ENCODE data around the gene ZC3HAV1.
A peak's percentile ranks its signal among the peaks of the same experiment; 100 is the strongest.
"Not testable (repeated sequence)": the region's sequence is repeated elsewhere in the genome, so short reads cannot be mapped to it uniquely, and the experiment has no call there.

Gene ZC3HAV1

GRCh38 chr7:139109188-139109982 is at the start of gene ZC3HAV1:
Gene ZC3HAV1 (minus strand): TSS chr7:139109720. CDS start chr7:139109331, 389 bp downstream.
- DNase-seq (ENCODE audit: low spot score): peak; percentile 95

- peak; percentile 31 for DNase-seq (ENCODE audit: low spot score)
Measured at GRCh38 chr7:139153832-139154231, 44.3 kb upstream of the ZC3HAV1 start.

- DNase-seq (ENCODE audit: low spot score): no peak
Measured at GRCh38 chr7:139152149-139152548, 42.6 kb upstream of the ZC3HAV1 start.

- no peak for DNase-seq (ENCODE audit: low spot score)
Measured at GRCh38 chr7:139139150-139139549, 29.6 kb upstream of the ZC3HAV1 start.

- peak; percentile 93 for DNase-seq (ENCODE audit: low spot score)
Measured at GRCh38 chr7:139133335-139134139, 24.0 kb upstream of the ZC3HAV1 start.

- no peak for DNase-seq (ENCODE audit: low spot score)
Measured at GRCh38 chr7:139132887-139133286, 23.4 kb upstream of the ZC3HAV1 start.

GRCh38 chr7:139131601-139132041 is 22.1 kb upstream of the ZC3HAV1 start:
- DNase-seq (ENCODE audit: low spot score): no peak

GRCh38 chr7:139129814-139130213 is 20.3 kb upstream of the ZC3HAV1 start:
- not testable (repeated sequence) for DNase-seq (ENCODE audit: low spot score)

- peak; percentile 28 for DNase-seq (ENCODE audit: low spot score)
Measured at GRCh38 chr7:139127648-139128047, 18.1 kb upstream of the ZC3HAV1 start.

- no peak for DNase-seq (ENCODE audit: low spot score)
Measured at GRCh38 chr7:139125657-139126056, 16.1 kb upstream of the ZC3HAV1 start.

GRCh38 chr7:139124995-139125394 is 15.5 kb upstream of the ZC3HAV1 start:
- not testable (repeated sequence) for DNase-seq (ENCODE audit: low spot score)

- no peak for DNase-seq (ENCODE audit: low spot score)
Measured at GRCh38 chr7:139124084-139124914, 14.8 kb upstream of the ZC3HAV1 start.

GRCh38 chr7:139119486-139119849 is 9.9 kb upstream of the ZC3HAV1 start:
- DNase-seq (ENCODE audit: low spot score): no peak

- peak; percentile 46 for DNase-seq (ENCODE audit: low spot score)
Measured at GRCh38 chr7:139118805-139119485, 9.4 kb upstream of the ZC3HAV1 start.

GRCh38 chr7:139118234-139118804 is 8.8 kb upstream of the ZC3HAV1 start:
- no peak for DNase-seq (ENCODE audit: low spot score)

- no peak for DNase-seq (ENCODE audit: low spot score)
Measured at GRCh38 chr7:139117599-139118233, 8.2 kb upstream of the ZC3HAV1 start.

GRCh38 chr7:139116999-139117398 is 7.5 kb upstream of the ZC3HAV1 start:
- no peak for DNase-seq (ENCODE audit: low spot score)

GRCh38 chr7:139115104-139115503 is 5.6 kb upstream of the ZC3HAV1 start:
- no peak for DNase-seq (ENCODE audit: low spot score)

- DNase-seq (ENCODE audit: low spot score): no peak
Measured at GRCh38 chr7:139114585-139114984, 5.1 kb upstream of the ZC3HAV1 start.

GRCh38 chr7:139114018-139114417 is 4.5 kb upstream of the ZC3HAV1 start:
- DNase-seq (ENCODE audit: low spot score): no peak

- DNase-seq (ENCODE audit: low spot score): no peak
Measured at GRCh38 chr7:139112741-139113250, 3.3 kb upstream of the ZC3HAV1 start.

Measured in NAMALWA (cell line).